Measurements from ENCODE around the gene TBC1D22A.

The TBC1D22A gene

GRCh38 chr22:46737976-46738646 is 24.3 kb upstream of the TBC1D22A start, which contains the start of gene CERK:
CERK (minus strand) TSS chr22:46738252; CDS start chr22:46738148, 104 bp downstream.
- DNase-seq: peak; percentile 61

GRCh38 chr22:46738647-46739093 is 23.8 kb upstream of the TBC1D22A start:
- DNase-seq: no peak

GRCh38 chr22:46739094-46739870 is 23.2 kb upstream of the TBC1D22A start:
- peak; percentile 61 for DNase-seq

- DNase-seq: no peak
Observed at GRCh38 chr22:46740910-46741780, 21.3 kb upstream of the TBC1D22A start.

GRCh38 chr22:46741974-46742519 is 20.4 kb upstream of the TBC1D22A start:
- DNase-seq: no peak

- DNase-seq: no peak
Observed at GRCh38 chr22:46742576-46743221, 19.8 kb upstream of the TBC1D22A start.

- DNase-seq: no peak
Observed at GRCh38 chr22:46744581-46744980, 17.9 kb upstream of the TBC1D22A start.

- DNase-seq: no peak
Observed at GRCh38 chr22:46746192-46746591, 16.3 kb upstream of the TBC1D22A start.

- DNase-seq: no peak
Observed at GRCh38 chr22:46746620-46747019, 15.8 kb upstream of the TBC1D22A start.

GRCh38 chr22:46747646-46748045 is 14.8 kb upstream of the TBC1D22A start:
- no peak for DNase-seq

- DNase-seq: no peak
Observed at GRCh38 chr22:46748206-46748907, 14.1 kb upstream of the TBC1D22A start.

- DNase-seq: peak; percentile 23
Observed at GRCh38 chr22:46748908-46749675, 13.4 kb upstream of the TBC1D22A start.

GRCh38 chr22:46749682-46750529 is 12.5 kb upstream of the TBC1D22A start:
- no peak for DNase-seq

- no peak for DNase-seq
Observed at GRCh38 chr22:46750530-46750800, 12.0 kb upstream of the TBC1D22A start.

GRCh38 chr22:46750863-46751443 is 11.5 kb upstream of the TBC1D22A start:
- DNase-seq: no peak

- no peak for DNase-seq
Observed at GRCh38 chr22:46752286-46752987, 10.0 kb upstream of the TBC1D22A start.

GRCh38 chr22:46752988-46753310 is 9.5 kb upstream of the TBC1D22A start:
- DNase-seq: no peak

GRCh38 chr22:46753360-46753759 is 9.1 kb upstream of the TBC1D22A start:
- no peak for DNase-seq

GRCh38 chr22:46753761-46754109 is 8.7 kb upstream of the TBC1D22A start:
- no peak for DNase-seq
